Astrocyte of the cerebellum (primary cell): Measurements from ENCODE around the gene BDH1.
"Not testable (repeated sequence)": the region's sequence is repeated elsewhere in the genome, so short reads cannot be mapped to it uniquely, and the experiment has no call there.

Experiments
- DNase-seq: peaks from one replicate; pipeline ENCODE4 v3.0.0-alpha.2; 2011; ENCODE audit warnings: low read depth
- H3K4me3 ChIP-seq: 2 replicates; pipeline ENCODE4 v1.5.1; 2011; ENCODE audit warnings: mild to moderate bottlenecking, low read depth, low read length, moderate library complexity
- in situ Hi-C: cut with HindIII; loops from 2 replicates; pipeline ENCODE4 v1.10.0; 2017; ENCODE audit warnings: low sequenced_read_pairs
- TF ChIP-seq, protein P1 (sequence below): IDR thresholded peaks from 2 replicates; pipeline ENCODE4 v1.5.1; 2012; ENCODE audit warnings: low read length, low read depth, moderate library complexity, mild to moderate bottlenecking; ENCODE audit errors: missing control alignments

BDH1 gene

DNA sequence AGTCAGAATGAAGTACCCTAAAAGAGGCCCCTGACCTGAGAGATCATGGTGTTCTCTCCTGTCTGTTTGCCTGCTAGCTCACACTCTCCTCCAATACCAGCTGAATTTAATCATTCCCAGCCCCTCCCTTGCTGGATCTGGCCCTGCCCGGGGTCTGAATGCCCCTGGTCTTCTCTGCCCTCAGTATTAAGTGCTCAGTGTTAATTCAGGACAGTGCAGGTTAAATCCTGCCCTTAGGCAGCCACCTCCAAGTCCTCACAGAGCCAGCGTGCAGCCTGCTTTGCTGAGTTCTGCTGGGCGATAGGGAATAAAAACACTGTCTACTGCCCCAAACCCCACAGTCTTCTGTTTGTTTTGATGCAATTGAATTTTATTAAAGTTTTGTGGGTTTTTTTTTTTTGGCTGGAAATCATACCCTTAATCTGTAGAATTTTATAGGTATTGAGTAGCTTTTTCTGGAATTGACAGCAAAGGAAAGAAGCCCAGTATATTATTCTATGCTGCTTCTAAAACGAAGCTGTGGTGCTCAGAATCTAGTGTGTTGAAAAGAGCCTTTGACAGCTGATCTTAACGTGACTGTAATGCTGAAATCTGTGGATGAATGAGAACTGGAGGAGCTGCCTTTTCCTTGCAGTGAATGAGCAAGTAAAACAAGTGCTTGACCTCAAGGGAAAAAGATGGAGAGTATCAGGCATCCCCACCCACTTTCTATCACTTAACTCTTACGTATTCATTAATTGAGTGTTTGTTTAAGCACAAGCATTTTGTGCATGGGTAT is 12.3 kb upstream of the BDH1 start:
- H3K4me3 ChIP-seq = no peak overlapping the region
- TF ChIP-seq, protein P1, sequence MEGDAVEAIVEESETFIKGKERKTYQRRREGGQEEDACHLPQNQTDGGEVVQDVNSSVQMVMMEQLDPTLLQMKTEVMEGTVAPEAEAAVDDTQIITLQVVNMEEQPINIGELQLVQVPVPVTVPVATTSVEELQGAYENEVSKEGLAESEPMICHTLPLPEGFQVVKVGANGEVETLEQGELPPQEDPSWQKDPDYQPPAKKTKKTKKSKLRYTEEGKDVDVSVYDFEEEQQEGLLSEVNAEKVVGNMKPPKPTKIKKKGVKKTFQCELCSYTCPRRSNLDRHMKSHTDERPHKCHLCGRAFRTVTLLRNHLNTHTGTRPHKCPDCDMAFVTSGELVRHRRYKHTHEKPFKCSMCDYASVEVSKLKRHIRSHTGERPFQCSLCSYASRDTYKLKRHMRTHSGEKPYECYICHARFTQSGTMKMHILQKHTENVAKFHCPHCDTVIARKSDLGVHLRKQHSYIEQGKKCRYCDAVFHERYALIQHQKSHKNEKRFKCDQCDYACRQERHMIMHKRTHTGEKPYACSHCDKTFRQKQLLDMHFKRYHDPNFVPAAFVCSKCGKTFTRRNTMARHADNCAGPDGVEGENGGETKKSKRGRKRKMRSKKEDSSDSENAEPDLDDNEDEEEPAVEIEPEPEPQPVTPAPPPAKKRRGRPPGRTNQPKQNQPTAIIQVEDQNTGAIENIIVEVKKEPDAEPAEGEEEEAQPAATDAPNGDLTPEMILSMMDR = no peak
- DNase-seq = no peak
- in situ Hi-C loops = no loop called here

DNA sequence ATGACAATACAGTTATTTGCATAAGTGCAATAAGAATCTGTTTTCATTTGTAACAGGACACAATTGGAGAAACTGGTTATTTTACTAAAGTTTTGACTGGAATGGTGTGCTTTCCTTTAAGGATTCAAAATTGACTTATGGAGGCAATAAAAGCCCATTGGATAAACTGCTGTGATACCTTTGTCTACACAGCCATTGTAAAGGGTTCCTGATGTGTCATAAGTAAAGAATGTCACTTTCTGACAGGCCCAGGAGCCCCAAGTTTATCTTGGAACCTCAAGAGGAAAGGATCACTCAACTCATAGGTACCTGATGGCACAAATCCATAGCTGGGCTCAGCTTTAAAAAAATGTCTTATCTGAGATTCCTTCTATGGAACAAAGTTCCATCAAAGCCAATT is 10.4 kb upstream of the BDH1 start:
- in situ Hi-C loops, H3K4me3 ChIP-seq, DNase-seq: not testable (repeated sequence)

DNA sequence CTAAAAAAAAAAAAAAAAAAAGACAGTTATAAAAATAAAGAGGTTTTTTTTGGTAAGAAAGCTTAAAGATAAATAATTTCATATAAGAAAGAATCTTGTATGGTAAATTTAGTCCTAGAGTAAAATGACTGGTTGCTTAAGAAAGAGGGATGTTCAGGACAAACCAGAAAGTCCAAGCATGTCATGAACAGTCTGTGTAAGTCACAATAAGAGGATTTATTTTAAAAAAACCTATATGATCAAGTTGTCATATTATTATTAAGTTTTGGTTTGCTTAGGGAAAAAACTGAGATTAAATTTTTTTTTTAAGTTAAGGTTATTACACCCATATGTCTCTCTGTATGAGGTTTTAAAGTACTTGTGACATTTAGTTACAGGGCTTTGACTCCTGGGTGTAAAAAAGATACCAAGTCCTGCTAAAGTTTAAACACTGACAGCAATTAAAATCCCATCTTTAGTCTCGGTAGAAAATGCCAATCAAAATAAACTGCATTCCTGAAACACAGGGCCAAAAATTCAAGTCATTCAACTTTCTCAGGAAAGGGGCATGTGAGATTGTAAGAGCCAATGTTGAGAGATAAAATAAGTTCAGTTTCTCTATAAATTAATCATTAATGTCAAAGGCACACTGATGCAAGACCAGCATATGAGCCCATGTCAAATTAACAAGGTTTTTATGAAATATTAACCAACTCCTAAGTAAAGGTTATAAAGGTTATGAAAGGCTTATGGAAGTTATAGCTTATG is 8.5 kb upstream of the BDH1 start:
- TF ChIP-seq, protein P1 = no peak
- no peak for DNase-seq
- in situ Hi-C loops = no loop called here
- no peak overlapping the region for H3K4me3 ChIP-seq

DNA sequence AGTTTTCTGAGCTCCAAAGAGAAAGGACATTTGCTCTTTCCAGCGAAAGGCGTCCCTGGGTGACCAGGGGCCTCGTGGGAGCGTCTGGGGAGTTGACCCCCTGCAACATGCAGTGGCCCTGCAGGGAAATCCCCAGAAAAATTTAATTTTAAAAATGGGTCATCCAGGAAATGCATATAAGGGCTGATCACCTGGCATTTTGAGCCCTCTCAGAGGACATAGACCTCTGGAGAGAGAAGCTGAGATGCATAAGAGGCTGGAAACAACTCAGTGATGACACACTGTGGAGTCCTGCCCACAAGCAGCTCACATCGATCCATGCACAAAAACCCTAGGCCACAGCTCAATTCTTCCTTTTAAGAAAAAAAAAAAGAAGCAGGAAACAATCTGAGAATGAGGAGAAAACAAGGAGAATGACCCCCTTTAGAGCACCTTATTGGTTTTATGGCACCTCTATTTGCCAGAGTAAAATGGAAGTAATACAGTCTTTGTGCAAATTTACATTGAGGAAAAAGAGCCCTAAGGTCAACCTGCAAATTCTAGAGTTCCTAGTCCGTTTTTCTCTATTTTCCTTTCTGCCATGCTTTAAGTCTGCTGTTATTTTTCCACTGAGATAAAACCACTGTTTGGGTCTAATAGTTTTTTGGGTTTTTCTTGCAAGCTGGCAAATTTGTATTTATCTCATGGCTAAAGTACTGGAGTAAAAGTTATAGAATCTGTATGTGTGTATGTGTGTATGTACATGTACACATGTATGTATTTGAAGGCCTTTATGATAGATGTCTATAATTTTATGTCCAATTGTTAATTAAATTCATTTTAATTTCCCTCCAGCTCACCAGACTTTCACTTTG is 6.9 kb upstream of the BDH1 start:
- TF ChIP-seq, protein P1 = no peak
- no peak for DNase-seq
- H3K4me3 ChIP-seq = no peak overlapping the region
- in situ Hi-C loops = no loop called here

DNA sequence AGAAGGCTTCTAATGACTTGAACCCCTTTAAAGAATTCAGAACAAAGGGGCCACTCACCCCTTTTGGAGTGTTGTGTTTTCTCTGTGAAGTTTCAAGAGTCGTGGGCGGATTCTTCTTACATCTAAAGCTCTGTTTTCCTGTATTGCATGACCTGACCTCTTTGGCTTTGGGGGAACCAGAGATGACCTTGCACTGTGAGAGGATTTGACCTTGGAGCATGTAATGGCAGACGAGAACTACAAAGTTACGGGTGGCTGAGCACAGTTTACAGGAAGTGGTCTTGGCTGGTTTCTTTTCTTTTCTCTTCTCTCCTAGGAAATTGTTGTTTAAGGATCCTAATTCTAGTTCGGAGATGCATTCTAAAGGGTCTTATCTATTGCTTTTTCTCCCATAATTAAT is 6.2 kb upstream of the BDH1 start:
- H3K4me3 ChIP-seq = no peak overlapping the region
- DNase-seq = no peak
- in situ Hi-C loops = no loop called here
- TF ChIP-seq, protein P1 = no peak

DNA sequence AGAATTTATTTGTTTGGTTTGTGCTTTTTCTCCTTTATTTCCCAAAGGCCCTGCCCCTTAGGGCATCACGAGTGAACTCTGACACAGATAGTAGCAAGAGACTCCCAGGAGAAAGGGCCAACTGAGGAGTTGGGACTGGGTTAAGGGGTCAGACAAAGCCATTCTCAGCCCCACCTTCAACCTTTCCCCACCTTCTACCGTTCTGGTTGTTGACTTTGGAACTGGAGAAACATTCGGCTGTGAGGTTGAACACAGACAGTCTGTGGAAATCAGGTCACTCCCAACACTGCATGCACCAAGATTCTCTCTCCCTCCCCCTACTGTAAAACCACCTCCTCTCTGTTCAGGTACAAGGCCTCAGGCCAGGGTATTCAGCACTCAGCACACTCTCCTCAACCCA is 3.9 kb upstream of the BDH1 start:
- DNase-seq = no peak
- TF ChIP-seq, protein P1 = no peak
- no peak overlapping the region for H3K4me3 ChIP-seq
- in situ Hi-C loops = no loop called here
